ENCODE measurements around the gene CHCHD4. TPM values are rescaled to one million over a fixed set of nuclear protein-coding genes. Genes with fewer than 3 reads are reported as not detected.

The CHCHD4 gene
- total RNA-seq, 1 experiment from 2014 or later, result 13.8 TPM

DNA sequence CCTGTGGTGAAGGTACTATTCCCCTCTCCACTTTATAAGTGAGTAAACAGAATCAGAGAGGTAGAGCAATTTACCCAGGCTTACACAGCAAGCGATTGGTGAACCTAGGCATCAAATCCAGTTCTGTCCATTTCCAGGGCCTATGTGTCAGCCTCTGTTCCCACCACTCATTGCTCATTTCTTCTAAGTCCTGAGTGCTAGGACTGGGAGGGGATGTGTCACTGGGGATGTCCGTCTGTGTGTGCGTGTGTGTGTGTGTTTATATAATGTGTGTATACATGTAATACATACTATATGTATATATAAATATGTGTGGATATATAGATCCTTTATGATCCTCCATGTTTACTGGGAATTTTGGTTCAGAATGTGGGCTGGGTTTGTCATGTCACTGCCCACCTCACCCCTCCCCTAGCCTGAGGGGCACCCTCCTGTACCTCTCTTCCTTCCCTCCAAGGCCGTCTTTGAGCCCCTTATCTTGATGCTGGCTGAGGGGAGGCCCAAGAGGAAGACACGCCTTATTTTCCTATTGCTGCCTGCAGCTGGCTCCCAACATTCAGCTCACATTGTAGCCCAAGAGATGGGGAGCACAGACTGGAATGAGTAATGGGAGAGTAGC, 2.3 kb upstream of the CHCHD4 start:
- no peaks in the 10 kb centered on the region for H3K9me3 ChIP-seq (ENCODE audit: control insufficient read depth, insufficient read depth, low read depth, low read length)
- intact Hi-C loops (cut with micrococcal nuclease; ENCODE audit: unreplicated experiment), result no loop called here
- H3K4me3 ChIP-seq (ENCODE audit: low read depth in 2 of 2, low read length in 2 of 2), result peak overlapping the region in 1 of 2 experiments; percentile 62; a peak in 3 of 4 replicates
- H3K4me1 ChIP-seq (ENCODE audit: control insufficient read depth, insufficient read depth, low read length), result peaks cover 15% of the 10 kb centered on the region
- TF ChIP-seq, protein P1, sequence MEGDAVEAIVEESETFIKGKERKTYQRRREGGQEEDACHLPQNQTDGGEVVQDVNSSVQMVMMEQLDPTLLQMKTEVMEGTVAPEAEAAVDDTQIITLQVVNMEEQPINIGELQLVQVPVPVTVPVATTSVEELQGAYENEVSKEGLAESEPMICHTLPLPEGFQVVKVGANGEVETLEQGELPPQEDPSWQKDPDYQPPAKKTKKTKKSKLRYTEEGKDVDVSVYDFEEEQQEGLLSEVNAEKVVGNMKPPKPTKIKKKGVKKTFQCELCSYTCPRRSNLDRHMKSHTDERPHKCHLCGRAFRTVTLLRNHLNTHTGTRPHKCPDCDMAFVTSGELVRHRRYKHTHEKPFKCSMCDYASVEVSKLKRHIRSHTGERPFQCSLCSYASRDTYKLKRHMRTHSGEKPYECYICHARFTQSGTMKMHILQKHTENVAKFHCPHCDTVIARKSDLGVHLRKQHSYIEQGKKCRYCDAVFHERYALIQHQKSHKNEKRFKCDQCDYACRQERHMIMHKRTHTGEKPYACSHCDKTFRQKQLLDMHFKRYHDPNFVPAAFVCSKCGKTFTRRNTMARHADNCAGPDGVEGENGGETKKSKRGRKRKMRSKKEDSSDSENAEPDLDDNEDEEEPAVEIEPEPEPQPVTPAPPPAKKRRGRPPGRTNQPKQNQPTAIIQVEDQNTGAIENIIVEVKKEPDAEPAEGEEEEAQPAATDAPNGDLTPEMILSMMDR (IDR thresholded peaks at IDR 0.05), result no peak
- TF ChIP-seq SIN3A (IDR thresholded peaks at IDR 0.05; ENCODE audit: borderline replicate concordance, insufficient read depth, low read depth, low read length), result no peak
- no peak for TF ChIP-seq TCF7L2 (IDR thresholded peaks at IDR 0.05; ENCODE audit: low read depth, low read length)
- TF ChIP-seq, protein P2, sequence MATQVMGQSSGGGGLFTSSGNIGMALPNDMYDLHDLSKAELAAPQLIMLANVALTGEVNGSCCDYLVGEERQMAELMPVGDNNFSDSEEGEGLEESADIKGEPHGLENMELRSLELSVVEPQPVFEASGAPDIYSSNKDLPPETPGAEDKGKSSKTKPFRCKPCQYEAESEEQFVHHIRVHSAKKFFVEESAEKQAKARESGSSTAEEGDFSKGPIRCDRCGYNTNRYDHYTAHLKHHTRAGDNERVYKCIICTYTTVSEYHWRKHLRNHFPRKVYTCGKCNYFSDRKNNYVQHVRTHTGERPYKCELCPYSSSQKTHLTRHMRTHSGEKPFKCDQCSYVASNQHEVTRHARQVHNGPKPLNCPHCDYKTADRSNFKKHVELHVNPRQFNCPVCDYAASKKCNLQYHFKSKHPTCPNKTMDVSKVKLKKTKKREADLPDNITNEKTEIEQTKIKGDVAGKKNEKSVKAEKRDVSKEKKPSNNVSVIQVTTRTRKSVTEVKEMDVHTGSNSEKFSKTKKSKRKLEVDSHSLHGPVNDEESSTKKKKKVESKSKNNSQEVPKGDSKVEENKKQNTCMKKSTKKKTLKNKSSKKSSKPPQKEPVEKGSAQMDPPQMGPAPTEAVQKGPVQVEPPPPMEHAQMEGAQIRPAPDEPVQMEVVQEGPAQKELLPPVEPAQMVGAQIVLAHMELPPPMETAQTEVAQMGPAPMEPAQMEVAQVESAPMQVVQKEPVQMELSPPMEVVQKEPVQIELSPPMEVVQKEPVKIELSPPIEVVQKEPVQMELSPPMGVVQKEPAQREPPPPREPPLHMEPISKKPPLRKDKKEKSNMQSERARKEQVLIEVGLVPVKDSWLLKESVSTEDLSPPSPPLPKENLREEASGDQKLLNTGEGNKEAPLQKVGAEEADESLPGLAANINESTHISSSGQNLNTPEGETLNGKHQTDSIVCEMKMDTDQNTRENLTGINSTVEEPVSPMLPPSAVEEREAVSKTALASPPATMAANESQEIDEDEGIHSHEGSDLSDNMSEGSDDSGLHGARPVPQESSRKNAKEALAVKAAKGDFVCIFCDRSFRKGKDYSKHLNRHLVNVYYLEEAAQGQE (IDR thresholded peaks at IDR 0.05; ENCODE audit: insufficient read depth in 1 of 2, low read depth in 2 of 2, low read length in 1 of 2), result no peak
- TF ChIP-seq POLR2AphosphoS5 (IDR thresholded peaks at IDR 0.05; ENCODE audit: low read depth, low read length), result no peak
- ATAC-seq (no peak), DNase-seq (ENCODE audit: low read depth, low spot score) (no peak)
- H3K27ac ChIP-seq (ENCODE audit: low read length), result no peak overlapping the region
- in situ Hi-C loops (cut with HindIII; ENCODE audit: low pct_unique_long_range_greater_than_20kb, low sequenced_read_pairs), result no loop called here
- ChIA-PET POLR2A (no interaction called here), CTCF (no interaction called here)
- BruUV-seq (replicated peaks), result no TSS peak
- no peaks in the 10 kb centered on the region for H3K27me3 ChIP-seq (ENCODE audit: control insufficient read depth, insufficient read depth, low read length)
- H3K36me3 ChIP-seq (ENCODE audit: control insufficient read depth, insufficient read depth, low read length), result peaks cover 11% of the 10 kb centered on the region

DNA sequence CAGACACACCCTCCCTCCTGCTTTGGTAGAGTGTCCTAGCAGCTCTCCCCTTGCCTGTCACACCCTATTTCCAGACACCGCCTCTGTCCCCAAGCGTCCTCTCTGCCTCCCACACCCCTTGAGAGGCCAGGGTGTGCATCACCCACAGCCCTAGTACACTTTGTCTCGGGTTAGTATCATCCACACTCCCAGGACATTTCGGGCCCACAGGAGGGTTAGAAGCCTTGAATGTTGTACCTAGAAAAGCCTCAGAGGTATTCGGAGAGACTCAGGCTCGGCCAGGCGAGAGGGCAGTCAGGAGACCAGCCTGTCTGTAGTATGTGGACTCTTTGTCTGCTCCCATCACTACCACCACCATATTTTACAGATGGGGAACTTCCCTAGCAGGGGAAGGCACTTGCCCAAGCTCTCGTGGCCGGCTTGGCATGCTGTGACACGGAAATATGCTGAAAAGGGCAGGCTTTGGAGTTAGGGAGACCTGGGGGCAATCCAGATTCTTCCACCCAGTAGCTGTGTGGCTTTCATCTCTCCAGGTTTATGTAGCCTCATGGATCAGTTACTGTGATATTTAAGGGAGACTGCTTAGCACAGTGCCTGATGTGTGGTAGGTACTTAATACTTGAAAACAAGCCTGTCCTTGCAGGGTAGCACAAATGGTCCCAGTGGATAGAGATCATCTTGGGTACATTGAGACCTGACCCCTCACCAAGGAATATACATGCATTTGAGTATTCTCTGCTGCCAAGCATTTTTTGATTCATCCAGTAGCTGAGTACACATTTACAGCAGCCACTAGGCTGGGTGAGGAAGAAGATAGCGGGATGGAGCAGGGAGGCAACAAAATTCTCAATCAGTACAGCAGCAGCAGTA, 1.6 kb upstream of the CHCHD4 start:
- Histone ChIP-seq H3K27ac (ENCODE audit: low read length) (peak overlapping the region; percentile 73), H3K36me3 (ENCODE audit: control insufficient read depth, insufficient read depth, low read length) (peaks cover 9% of the 10 kb centered on the region), H3K27me3 (ENCODE audit: control insufficient read depth, insufficient read depth, low read length) (no peaks in the 10 kb centered on the region), H3K9me3 (ENCODE audit: control insufficient read depth, insufficient read depth, low read depth, low read length) (no peaks in the 10 kb centered on the region), H3K4me1 (ENCODE audit: control insufficient read depth, insufficient read depth, low read length) (peaks cover 15% of the 10 kb centered on the region), H3K4me3 (ENCODE audit: low read depth in 2 of 2, low read length in 2 of 2) (peak overlapping the region; percentile 62 to 92)
- ChIA-PET CTCF (no interaction called here), POLR2A (no interaction called here)
- ATAC-seq (no peak), DNase-seq (ENCODE audit: low read depth, low spot score) (no peak)
- in situ Hi-C loops (cut with HindIII; ENCODE audit: low pct_unique_long_range_greater_than_20kb, low sequenced_read_pairs) (no loop called here), intact Hi-C loops (cut with micrococcal nuclease; ENCODE audit: unreplicated experiment) (no loop called here)
- BruUV-seq (replicated peaks), result no TSS peak
- no peak for TF ChIP-seq POLR2AphosphoS5 (IDR thresholded peaks at IDR 0.05; ENCODE audit: low read depth, low read length)
- TF ChIP-seq, protein P2 (IDR thresholded peaks at IDR 0.05; ENCODE audit: insufficient read depth in 1 of 2, low read depth in 2 of 2, low read length in 1 of 2), result no peak
- TF ChIP-seq SIN3A (IDR thresholded peaks at IDR 0.05; ENCODE audit: borderline replicate concordance, insufficient read depth, low read depth, low read length), result no peak
- no peak for TF ChIP-seq TCF7L2 (IDR thresholded peaks at IDR 0.05; ENCODE audit: low read depth, low read length)
- TF ChIP-seq, protein P1 (IDR thresholded peaks at IDR 0.05), result no peak

All from Panc1 (cell line).